Endothelial cell of umbilical vein (primary cell): ENCODE measurements around the gene KCNG2. TPM values are rescaled to one million over a fixed set of nuclear protein-coding genes. Genes with fewer than 3 reads are reported as not detected.

Experiments used
- BruUV-seq: library from RNA; stranded (reverse); fragments of 400-500 nt; replicated peaks from 2 replicates; lab custom pipeline; 2021; lab: Mats Ljungman, UMichigan
- CTCF ChIA-PET: fragments of 300-600, 350-600 bp; sonication (Branson Sonifier 250); formaldehyde crosslinking; loops from one replicate; lab custom pipeline; 2021; ENCODE audit warnings: antibody characterized with exemption, inconsistent platforms; lab: Charles Lee
- POLR2A ChIA-PET: fragments of 300-600, 350-600 bp; sonication (Branson Sonifier 250); formaldehyde crosslinking; loops from one replicate; lab custom pipeline; 2021; ENCODE audit warnings: antibody characterized with exemption, inconsistent platforms; lab: Charles Lee
- DNase-seq: peaks from one replicate; pipeline ENCODE4 v3.0.0-alpha.2; 2011; ENCODE audit warnings: low read depth, low spot score
- FAIRE-seq: peaks from 2 replicates; lab custom pipeline; 2011; peaks lifted over from hg19 to GRCh38; lab: Jason Lieb, UNC
- H2AFZ ChIP-seq: 2 replicates; pipeline ENCODE4 v1.6.0; 2012; ENCODE audit warnings: low read depth, low read length, control low read depth, inconsistent platforms
- H3K27ac ChIP-seq: 2 replicates; pipeline ENCODE4 v1.5.1; 2011; ENCODE audit warnings: low read depth, mild to moderate bottlenecking, control low read depth, low read length, moderate library complexity; ENCODE audit not compliant: insufficient read depth
- H3K27me3 ChIP-seq, 2 experiments: 2 replicates each; pipeline versions ENCODE4 v1.6.0 to v1.6.1; 2011; ENCODE audit warnings: low read length in 2 of 2, mixed read lengths in 1 of 2; ENCODE audit not compliant: control insufficient read depth in 2 of 2, insufficient read depth in 2 of 2
- H3K36me3 ChIP-seq, 2 experiments: 2 replicates in 1 of 2; 3 replicates in 1 of 2; pipeline ENCODE4 v1.5.1; 2011; ENCODE audit warnings: low read length in 2 of 2, mild to moderate bottlenecking in 1 of 2, moderate library complexity in 1 of 2; ENCODE audit not compliant: control insufficient read depth in 2 of 2, insufficient read depth in 2 of 2; ENCODE audit errors: extremely low read depth in 1 of 2
- H3K4me1 ChIP-seq: 3 replicates; pipeline ENCODE4 v1.5.1; 2011; ENCODE audit warnings: mild to moderate bottlenecking, low read length; ENCODE audit not compliant: control insufficient read depth, insufficient read depth; ENCODE audit errors: extremely low read depth
- H3K4me2 ChIP-seq: 2 replicates; pipeline ENCODE4 v1.6.1; 2011; ENCODE audit warnings: low read length, control low read depth, mixed read lengths; ENCODE audit not compliant: insufficient read depth
- H3K4me3 ChIP-seq, 3 experiments: fragments of 200-600 bp in 1 of 3; sonication (generic), shearing (Covaris generic) in 1 of 3; replicated peaks in 1 of 3; 2 replicates each; pipeline ENCODE4 v1.5.1; 2011 to 2016; ENCODE audit warnings: control low read depth in 3 of 3, low read length in 3 of 3, mild to moderate bottlenecking in 2 of 3, inconsistent platforms in 1 of 3, low read depth in 1 of 3, moderate library complexity in 1 of 3; ENCODE audit not compliant: insufficient read depth in 1 of 3
- H3K79me2 ChIP-seq: 2 replicates; pipeline ENCODE4 v1.6.0; 2012; ENCODE audit warnings: low read length, inconsistent platforms; ENCODE audit not compliant: control insufficient read depth, insufficient read depth
- H3K9ac ChIP-seq: replicated peaks from 2 replicates; pipeline ENCODE3; 2011; ENCODE audit warnings: low read length, control low read depth; ENCODE audit not compliant: insufficient read depth; ENCODE audit errors: extremely low read depth
- H3K9me1 ChIP-seq: replicated peaks from 3 replicates; pipeline ENCODE4 v1.6.0; 2011; ENCODE audit warnings: mild to moderate bottlenecking, low read length; ENCODE audit not compliant: control insufficient read depth, insufficient read depth; ENCODE audit errors: extremely low read depth
- H3K9me3 ChIP-seq: replicated peaks from 2 replicates; pipeline ENCODE4 v1.5.1; 2012; ENCODE audit warnings: low read length, inconsistent platforms; ENCODE audit not compliant: control insufficient read depth, insufficient read depth
- H4K20me1 ChIP-seq: replicated peaks from 2 replicates; pipeline ENCODE3; 2011; ENCODE audit warnings: mild to moderate bottlenecking, low read length; ENCODE audit not compliant: control insufficient read depth, insufficient read depth; ENCODE audit errors: extremely low read depth
- CTCF ChIP-seq, 2 donors: IDR thresholded peaks; 1 replicate in 1 of 2; 2 replicates in 1 of 2; pipeline ENCODE4 v1.5.1; 2011; ENCODE audit warnings: low read length in 2 of 2, mild to moderate bottlenecking in 2 of 2, moderate library complexity in 2 of 2, control low read depth in 1 of 2, inconsistent platforms in 1 of 2, low read depth in 1 of 2; ENCODE audit not compliant: insufficient read depth in 1 of 2; ENCODE audit errors: extremely low read depth in 1 of 2
- FOS ChIP-seq: IDR thresholded peaks from 2 replicates; pipeline ENCODE4 v1.6.1; 2011; ENCODE audit warnings: mild to moderate bottlenecking, low read length, moderate library complexity, borderline replicate concordance; ENCODE audit not compliant: insufficient read depth
- GATA2 ChIP-seq: IDR thresholded peaks from 2 replicates; pipeline ENCODE4 v1.7.0; 2011; ENCODE audit warnings: low read depth, mild to moderate bottlenecking, moderate library complexity, mixed read lengths, low read length; ENCODE audit not compliant: insufficient read length, insufficient read depth
- JUN ChIP-seq: IDR thresholded peaks from 2 replicates; pipeline ENCODE4 v1.6.1; 2011; ENCODE audit warnings: borderline replicate concordance, low read depth; ENCODE audit not compliant: insufficient read length, insufficient read depth
- MAX ChIP-seq: IDR thresholded peaks from 2 replicates; pipeline ENCODE4 v1.6.1; 2011; ENCODE audit not compliant: insufficient read depth, insufficient read length
- MYC ChIP-seq: IDR thresholded peaks from one replicate; pipeline ENCODE4 v1.6.1; 2011; ENCODE audit warnings: mild to moderate bottlenecking, low read depth, low read length
- POLR2AphosphoS5 ChIP-seq: IDR thresholded peaks from 2 replicates; pipeline ENCODE4 v1.6.1; 2012; ENCODE audit warnings: low read depth, mild to moderate bottlenecking, control low read depth, low read length, moderate library complexity; ENCODE audit not compliant: insufficient read depth
- dilution Hi-C: fragments of 300-500 bp; cut with MboI; formaldehyde crosslinking; loops from one replicate; pipeline ENCODE4 v1.15.0; 2019; ENCODE audit warnings: low sequenced_read_pairs; ENCODE audit not compliant: extremely low pct_ligation_motif_present
- intact Hi-C: fragments of 100-400 bp; cut with micrococcal nuclease; formaldehyde crosslinking; loops from one replicate; pipeline ENCODE4 v1.10.0; 2022
- polyA plus RNA-seq, 4 experiments: library from polyadenylated mRNA; depleted of rRNA in 3 of 4; stranded (reverse) in 3 of 4; unstranded in 1 of 4; fragments of >200 nt; gene quantifications; 2 replicates each; pipeline versions ENCODE4 v1.2.1 to v1.2.3, GENCODE V29; 2011 to 2012; ENCODE audit warnings: missing spikeins in 1 of 4
- total RNA-seq: library from RNA; stranded (reverse); gene quantifications from 2 replicates; pipeline ENCODE4 v1.2.3, GENCODE V29; 2021

The KCNG2 gene
- total and polyA plus RNA-seq, 2 donors (not counting 3 experiments of a cell fraction or from before 2014, with no cell fraction given), result not detected

- Histone ChIP-seq H4K20me1 (no peaks in the 10 kb centered on the region), H3K79me2 (no peaks in the 10 kb centered on the region), H3K4me2 (no peak overlapping the region), H2AFZ (no peak overlapping the region), H3K36me3 (no peaks in the 10 kb centered on the region), H3K9me3 (no peaks in the 10 kb centered on the region), H3K4me1 (no peaks in the 10 kb centered on the region), H3K27me3 (no peaks in the 10 kb centered on the region), H3K4me3 (no peak overlapping the region), H3K9ac (no peak overlapping the region), H3K27ac (no peak overlapping the region), H3K9me1 (no peaks in the 10 kb centered on the region)
- dilution Hi-C loops, result no loop called here
- TF ChIP-seq MAX (no peak), MYC (no peak), GATA2 (no peak), FOS (no peak), JUN (no peak), CTCF (IDR thresholded peaks at IDR 0.05; ENCODE audit: extremely low read depth in 1 of 2, insufficient read depth in 1 of 2, low read depth in 1 of 2, low read length in 2 of 2) (no peak), POLR2AphosphoS5 (no peak)
- no peak for DNase-seq
- FAIRE-seq, result no peak
- BruUV-seq, result no TSS peak
- intact Hi-C loops, result no loop called here
- CTCF ChIA-PET, result interaction anchor here (1.4 kb wide), 1 partner anchor 21 kb away, joined by 3 read pairs; the partner anchor contains the start of gene KCNG2
- POLR2A ChIA-PET, result no interaction called here
Measured at GRCh38 chr18:79819064-79819967, 21.6 kb downstream of the KCNG2 start.
